Liver (tissue), 3 donors: ENCODE data around the gene NOS1.

Experiments
- ATF3 ChIP-seq: IDR thresholded peaks from 2 replicates; pipeline ENCODE4 v1.6.1; 2016; ENCODE audit warnings: antibody characterized with exemption
- CTCF ChIP-seq: fragments of 150-350 bp; IDR thresholded peaks from 2 replicates; pipeline ENCODE4 v1.5.1; 2017; ENCODE audit warnings: improper control_type of control experiment, low read depth, low read length; ENCODE audit not compliant: missing input control
- FOXA1 ChIP-seq: IDR thresholded peaks from 2 replicates; pipeline ENCODE4 v1.6.1; 2016; ENCODE audit warnings: antibody characterized with exemption
- GABPA ChIP-seq, 2 donors: IDR thresholded peaks in 1 of 2; conservative IDR thresholded peaks in 1 of 2; 2 replicates each; pipeline ENCODE4 v1.6.1; 2016; ENCODE audit warnings: antibody characterized with exemption in 2 of 2, mild to moderate bottlenecking in 1 of 2, moderate library complexity in 1 of 2
- HNF4A ChIP-seq, 2 donors: conservative IDR thresholded peaks; 2 replicates each; pipeline ENCODE4 v1.6.1; 2016; ENCODE audit warnings: antibody characterized with exemption in 2 of 2, mild to moderate bottlenecking in 2 of 2
- JUND ChIP-seq, 2 donors: IDR thresholded peaks; 2 replicates each; pipeline ENCODE4 v1.6.1; 2016; ENCODE audit warnings: antibody characterized with exemption in 2 of 2
- MAX ChIP-seq: IDR thresholded peaks from 2 replicates; pipeline ENCODE4 v1.6.1; 2016; ENCODE audit warnings: antibody characterized with exemption
- RAD21 ChIP-seq, 2 donors: IDR thresholded peaks; 2 replicates each; pipeline ENCODE4 v1.6.1; 2016; ENCODE audit warnings: antibody characterized with exemption in 2 of 2, mild to moderate bottlenecking in 2 of 2
- REST ChIP-seq: IDR thresholded peaks from 2 replicates; pipeline ENCODE4 v1.6.1; 2016; ENCODE audit warnings: antibody characterized with exemption, mild to moderate bottlenecking
- RXRA ChIP-seq, 2 donors: IDR thresholded peaks; 2 replicates each; pipeline ENCODE4 v1.6.1; 2017 to 2018; ENCODE audit warnings: antibody characterized with exemption in 2 of 2, mild to moderate bottlenecking in 1 of 2
- SP1 ChIP-seq: IDR thresholded peaks from 2 replicates; pipeline ENCODE4 v1.6.1; 2018; ENCODE audit warnings: antibody characterized with exemption, mild to moderate bottlenecking
- TAF1 ChIP-seq: conservative IDR thresholded peaks from 2 replicates; pipeline ENCODE4 v1.6.1; 2016; ENCODE audit warnings: antibody characterized with exemption, mild to moderate bottlenecking
- ZBTB33 ChIP-seq: IDR thresholded peaks from 2 replicates; pipeline ENCODE4 v1.6.1; 2016; ENCODE audit warnings: antibody characterized with exemption
- donor health status: healthy.
- donor health status: healthy.

DNA sequence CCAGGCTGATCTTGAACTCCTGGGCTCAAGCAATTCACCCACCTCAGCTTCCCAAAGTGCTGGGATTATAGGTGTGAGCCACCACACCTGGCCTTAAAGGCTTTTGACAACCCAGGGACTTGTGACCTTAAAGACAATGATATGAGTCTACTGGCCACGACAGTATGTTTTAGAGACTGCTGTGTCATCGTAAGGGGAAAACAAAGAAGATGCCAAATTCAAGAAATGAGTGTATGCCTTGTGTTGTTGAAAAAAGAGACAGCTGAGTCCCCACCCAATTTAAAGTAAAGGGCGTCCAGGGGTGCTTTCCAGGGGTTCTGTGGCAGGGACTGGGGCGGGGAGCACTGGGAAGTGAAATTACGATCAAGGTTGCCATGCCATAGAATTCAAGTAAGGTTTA lies 144.7 kb downstream of the NOS1 start:
- TF ChIP-seq FOXA1: no peak
- no peak for TF ChIP-seq CTCF
- no peak for TF ChIP-seq GABPA (IDR thresholded peaks at IDR 0.05 in 1 of 2, conservative IDR thresholded peaks at IDR 0.05 in 1 of 2)
- no peak for TF ChIP-seq RAD21 (IDR thresholded peaks at IDR 0.05)
- no peak for TF ChIP-seq HNF4A (conservative IDR thresholded peaks at IDR 0.05)
- TF ChIP-seq SP1: no peak
- no peak for TF ChIP-seq ATF3
- no peak for TF ChIP-seq TAF1
- no peak for TF ChIP-seq RXRA (IDR thresholded peaks at IDR 0.05)
- no peak for TF ChIP-seq JUND (IDR thresholded peaks at IDR 0.05)
- TF ChIP-seq MAX: no peak
- TF ChIP-seq ZBTB33: no peak
- no peak for TF ChIP-seq REST
